HepG2 (cell line): ENCODE results near the gene CD83.

Source experiments
- ELF1 ChIP-seq: sonication (generic); formaldehyde crosslinking; IDR thresholded peaks from 2 replicates; pipeline ENCODE4 v1.4.0; 2020; ENCODE audit warnings: missing genetic modification reagents
- KMT2A ChIP-seq: sonication (generic); formaldehyde crosslinking; IDR thresholded peaks from 2 replicates; pipeline ENCODE4 v1.4.0; 2020; ENCODE audit warnings: missing genetic modification reagents
- POLR2A ChIP-seq, 2 experiments: IDR thresholded peaks; 2 replicates each; pipeline ENCODE4 v1.6.1; 2011; ENCODE audit warnings: low read depth in 2 of 2, low read length in 2 of 2, mild to moderate bottlenecking in 1 of 2, moderate library complexity in 1 of 2; ENCODE audit not compliant: insufficient read depth in 1 of 2
- SCMH1 ChIP-seq: sonication (generic); formaldehyde crosslinking; IDR thresholded peaks from 2 replicates; pipeline ENCODE4 v1.9.0; 2021; ENCODE audit warnings: missing genetic modification reagents, mild to moderate bottlenecking, borderline replicate concordance
- SIN3B ChIP-seq: fragments of 150-350 bp; IDR thresholded peaks from 2 replicates; pipeline ENCODE4 v1.6.1; 2014; ENCODE audit warnings: low read length
- TEAD2 ChIP-seq: sonication (generic); formaldehyde crosslinking; IDR thresholded peaks from 2 replicates; pipeline ENCODE4 v1.9.0; 2021; ENCODE audit warnings: missing genetic modification reagents
- ZNF232 ChIP-seq: sonication (generic); formaldehyde crosslinking; IDR thresholded peaks from 2 replicates; pipeline ENCODE4 v1.4.0; 2020; ENCODE audit warnings: missing genetic modification reagents, borderline replicate concordance
- ZNF550 ChIP-seq: sonication (generic); formaldehyde crosslinking; IDR thresholded peaks from 2 replicates; pipeline ENCODE4 v1.4.0; 2020; ENCODE audit warnings: mild to moderate bottlenecking, missing genetic modification reagents, borderline replicate concordance
- TF ChIP-seq, protein P1 (sequence below): sonication (generic); formaldehyde crosslinking; IDR thresholded peaks from 2 replicates; pipeline ENCODE4 v1.5.1; 2020; ENCODE audit warnings: missing genetic modification reagents, mild to moderate bottlenecking, borderline replicate concordance
- TF ChIP-seq, protein P2 (sequence below): sonication (generic); formaldehyde crosslinking; IDR thresholded peaks from 2 replicates; pipeline ENCODE4 v1.5.0; 2020; ENCODE audit warnings: mild to moderate bottlenecking, missing genetic modification reagents, moderate library complexity
- TF ChIP-seq, protein P3 (sequence below): sonication (generic); formaldehyde crosslinking; IDR thresholded peaks from 2 replicates; pipeline ENCODE4 v1.4.0; 2020; ENCODE audit warnings: missing genetic modification reagents

DNA sequence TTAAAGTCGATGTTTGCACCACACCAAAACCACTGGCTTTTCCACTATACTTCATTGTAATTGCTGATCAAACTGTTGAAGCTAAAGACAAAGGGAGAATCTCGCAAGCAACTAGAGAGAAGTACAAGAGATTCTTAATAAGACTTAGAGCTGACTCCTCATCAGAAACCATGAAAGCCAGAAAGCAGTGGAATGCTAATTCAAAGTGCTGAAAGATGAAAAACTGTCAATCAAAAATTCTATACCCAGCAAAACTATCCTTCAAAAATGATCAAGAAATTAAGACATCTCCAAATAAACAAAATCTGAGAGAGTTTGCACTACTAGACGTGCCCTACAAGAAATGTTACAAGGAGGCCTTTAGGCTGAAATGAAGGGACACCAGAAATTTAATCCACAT, 52.6 kb downstream of the CD83 start:
- TF ChIP-seq, protein P1, sequence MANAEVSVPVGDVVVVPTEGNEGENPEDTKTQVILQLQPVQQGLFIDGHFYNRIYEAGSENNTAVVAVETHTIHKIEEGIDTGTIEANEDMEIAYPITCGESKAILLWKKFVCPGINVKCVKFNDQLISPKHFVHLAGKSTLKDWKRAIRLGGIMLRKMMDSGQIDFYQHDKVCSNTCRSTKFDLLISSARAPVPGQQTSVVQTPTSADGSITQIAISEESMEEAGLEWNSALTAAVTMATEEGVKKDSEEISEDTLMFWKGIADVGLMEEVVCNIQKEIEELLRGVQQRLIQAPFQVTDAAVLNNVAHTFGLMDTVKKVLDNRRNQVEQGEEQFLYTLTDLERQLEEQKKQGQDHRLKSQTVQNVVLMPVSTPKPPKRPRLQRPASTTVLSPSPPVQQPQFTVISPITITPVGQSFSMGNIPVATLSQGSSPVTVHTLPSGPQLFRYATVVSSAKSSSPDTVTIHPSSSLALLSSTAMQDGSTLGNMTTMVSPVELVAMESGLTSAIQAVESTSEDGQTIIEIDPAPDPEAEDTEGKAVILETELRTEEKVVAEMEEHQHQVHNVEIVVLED (CRISPR knock-in tag) = no peak
- no peak for TF ChIP-seq KMT2A (CRISPR knock-in tag)
- TF ChIP-seq, protein P2, sequence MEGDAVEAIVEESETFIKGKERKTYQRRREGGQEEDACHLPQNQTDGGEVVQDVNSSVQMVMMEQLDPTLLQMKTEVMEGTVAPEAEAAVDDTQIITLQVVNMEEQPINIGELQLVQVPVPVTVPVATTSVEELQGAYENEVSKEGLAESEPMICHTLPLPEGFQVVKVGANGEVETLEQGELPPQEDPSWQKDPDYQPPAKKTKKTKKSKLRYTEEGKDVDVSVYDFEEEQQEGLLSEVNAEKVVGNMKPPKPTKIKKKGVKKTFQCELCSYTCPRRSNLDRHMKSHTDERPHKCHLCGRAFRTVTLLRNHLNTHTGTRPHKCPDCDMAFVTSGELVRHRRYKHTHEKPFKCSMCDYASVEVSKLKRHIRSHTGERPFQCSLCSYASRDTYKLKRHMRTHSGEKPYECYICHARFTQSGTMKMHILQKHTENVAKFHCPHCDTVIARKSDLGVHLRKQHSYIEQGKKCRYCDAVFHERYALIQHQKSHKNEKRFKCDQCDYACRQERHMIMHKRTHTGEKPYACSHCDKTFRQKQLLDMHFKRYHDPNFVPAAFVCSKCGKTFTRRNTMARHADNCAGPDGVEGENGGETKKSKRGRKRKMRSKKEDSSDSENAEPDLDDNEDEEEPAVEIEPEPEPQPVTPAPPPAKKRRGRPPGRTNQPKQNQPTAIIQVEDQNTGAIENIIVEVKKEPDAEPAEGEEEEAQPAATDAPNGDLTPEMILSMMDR (CRISPR knock-in tag) = no peak
- TF ChIP-seq, protein P3, sequence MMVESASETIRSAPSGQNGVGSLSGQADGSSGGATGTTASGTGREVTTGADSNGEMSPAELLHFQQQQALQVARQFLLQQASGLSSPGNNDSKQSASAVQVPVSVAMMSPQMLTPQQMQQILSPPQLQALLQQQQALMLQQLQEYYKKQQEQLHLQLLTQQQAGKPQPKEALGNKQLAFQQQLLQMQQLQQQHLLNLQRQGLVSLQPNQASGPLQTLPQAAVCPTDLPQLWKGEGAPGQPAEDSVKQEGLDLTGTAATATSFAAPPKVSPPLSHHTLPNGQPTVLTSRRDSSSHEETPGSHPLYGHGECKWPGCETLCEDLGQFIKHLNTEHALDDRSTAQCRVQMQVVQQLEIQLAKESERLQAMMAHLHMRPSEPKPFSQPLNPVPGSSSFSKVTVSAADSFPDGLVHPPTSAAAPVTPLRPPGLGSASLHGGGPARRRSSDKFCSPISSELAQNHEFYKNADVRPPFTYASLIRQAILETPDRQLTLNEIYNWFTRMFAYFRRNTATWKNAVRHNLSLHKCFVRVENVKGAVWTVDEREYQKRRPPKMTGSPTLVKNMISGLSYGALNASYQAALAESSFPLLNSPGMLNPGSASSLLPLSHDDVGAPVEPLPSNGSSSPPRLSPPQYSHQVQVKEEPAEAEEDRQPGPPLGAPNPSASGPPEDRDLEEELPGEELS (CRISPR knock-in tag) = no peak
- no peak for TF ChIP-seq ZNF232
- TF ChIP-seq TEAD2 = no peak
- no peak for TF ChIP-seq ZNF550 (CRISPR knock-in tag)
- TF ChIP-seq POLR2A (IDR thresholded peaks at IDR 0.05; ENCODE audit: insufficient read depth in 1 of 2, low read depth in 2 of 2, low read length in 2 of 2) = no peak
- TF ChIP-seq SIN3B = no peak
- TF ChIP-seq SCMH1 (CRISPR knock-in tag) = no peak
- TF ChIP-seq ELF1 (CRISPR knock-in tag) = no peak
